UCSD-AML1 (cell line): ENCODE measurements around the gene IQCF5.
"Not testable (repeated sequence)": the region's sequence is repeated elsewhere in the genome, so short reads cannot be mapped to it uniquely, and the experiment has no call there.

ENCODE experiments used
- DNase-seq: peaks from one replicate; lab custom pipeline; 2025; ENCODE audit not compliant: unreplicated experiment; lab: John Stamatoyannopoulos, UW

The IQCF5 gene

DNA sequence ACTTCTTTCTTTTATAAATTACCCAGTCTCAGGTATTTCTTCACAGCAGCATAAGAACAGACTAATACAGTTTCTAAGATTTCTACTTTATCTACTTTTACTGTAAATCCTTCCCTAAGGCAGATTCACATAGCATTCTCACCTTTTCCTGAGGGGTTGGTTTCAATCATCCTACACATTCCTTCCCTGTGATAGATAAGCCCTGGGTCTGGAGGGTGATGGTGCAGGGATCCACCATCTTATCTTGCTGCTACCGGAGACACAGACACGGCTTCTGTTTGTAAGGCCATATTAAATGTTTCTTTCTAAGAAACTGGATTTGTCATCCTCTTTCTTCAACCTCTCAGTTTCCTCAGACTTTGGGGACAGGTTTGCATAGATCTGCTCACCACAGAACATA lies 6.1 kb downstream of the IQCF5 start:
- no peak for DNase-seq

DNA sequence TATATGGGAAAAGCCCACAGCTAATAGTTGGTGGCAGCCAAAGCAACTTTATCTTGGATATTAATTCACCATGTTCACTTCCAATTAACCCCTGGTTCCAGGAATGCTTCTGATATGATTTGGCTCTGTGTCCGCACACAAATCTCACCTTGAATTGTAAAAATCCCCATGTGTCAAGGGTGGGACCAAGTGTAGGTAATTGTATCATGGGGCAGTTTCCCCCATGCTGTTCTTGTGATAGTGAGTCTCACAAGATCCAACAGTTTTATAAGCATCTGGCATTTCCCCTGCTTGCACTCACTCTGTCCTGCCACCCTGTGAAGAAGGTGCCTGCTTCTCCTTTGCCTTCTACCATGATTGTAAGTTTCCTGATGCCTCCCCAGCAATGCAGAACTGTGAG lies 6.5 kb downstream of the IQCF5 start:
- not testable (repeated sequence) for DNase-seq

DNA sequence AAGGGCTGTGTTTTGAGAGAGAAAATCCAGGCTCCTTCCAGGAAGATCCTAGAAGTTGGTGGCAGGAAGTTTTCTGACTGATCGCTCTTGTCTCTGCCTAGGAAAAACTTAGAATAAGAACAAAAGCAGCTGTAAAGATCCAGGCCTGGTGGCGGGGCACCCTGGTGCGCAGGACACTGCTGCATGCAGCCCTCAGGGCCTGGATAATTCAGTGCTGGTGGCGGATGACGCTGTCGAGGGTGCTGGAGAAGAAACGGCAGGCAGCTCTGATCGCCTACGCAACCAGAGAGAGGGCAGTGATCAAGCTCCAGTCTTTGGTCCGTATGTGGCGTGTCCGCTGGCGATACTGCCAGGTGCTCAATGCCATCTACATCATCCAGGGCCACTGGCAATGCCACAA lies 12.5 kb downstream of the IQCF5 start:
- no peak for DNase-seq

DNA sequence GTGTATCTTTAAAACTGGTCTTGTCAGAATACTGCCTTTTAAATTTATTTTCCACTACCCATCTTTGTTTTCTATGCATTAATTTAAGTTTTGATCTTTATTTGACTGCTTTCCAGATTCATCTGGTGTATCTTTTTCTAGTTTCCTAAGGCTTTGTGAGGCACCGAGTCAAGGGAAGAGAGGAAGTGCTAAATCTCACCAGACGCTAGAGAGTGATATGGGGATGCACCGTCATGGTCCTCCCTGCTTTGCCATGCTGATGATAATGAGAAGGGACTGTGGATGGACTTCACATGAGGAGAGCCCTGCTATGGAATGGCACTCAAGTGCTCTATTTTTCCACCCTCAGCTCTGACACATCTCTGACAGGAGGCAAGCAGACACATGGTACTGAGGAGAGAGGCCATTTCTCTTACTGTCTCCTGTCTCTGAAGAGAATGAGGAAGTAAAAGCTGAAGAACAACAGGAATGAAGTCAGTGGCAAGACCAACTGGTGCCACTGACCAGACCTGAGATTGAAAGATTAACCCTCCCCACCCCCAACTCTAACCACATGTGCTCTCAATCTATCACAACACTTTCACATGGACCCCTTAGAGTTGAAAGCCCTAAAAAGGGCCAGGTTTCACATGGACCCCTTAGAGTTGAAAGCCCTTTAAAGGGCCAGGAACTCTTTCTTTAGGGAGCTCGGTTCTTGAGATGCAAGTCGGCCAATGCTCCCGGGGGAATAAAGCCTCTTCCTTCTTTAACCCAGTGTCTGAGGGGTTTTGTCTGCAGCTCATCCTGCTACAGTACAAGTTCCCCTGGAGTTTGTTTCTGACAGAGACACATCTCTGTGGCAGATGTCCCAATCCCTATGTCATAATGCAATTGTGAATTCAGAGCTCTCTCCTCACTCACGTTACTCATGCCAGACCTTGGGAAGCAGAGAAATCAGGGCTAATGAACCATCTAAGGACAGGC lies 14.4 kb downstream of the IQCF5 start, which contains the start of gene IQCF2:
TSS of gene IQCF2 (plus strand) at position 913 of the 963 bp plus-strand sequence. CDS start 52 bp downstream, outside the sequence.
- no peak for DNase-seq

DNA sequence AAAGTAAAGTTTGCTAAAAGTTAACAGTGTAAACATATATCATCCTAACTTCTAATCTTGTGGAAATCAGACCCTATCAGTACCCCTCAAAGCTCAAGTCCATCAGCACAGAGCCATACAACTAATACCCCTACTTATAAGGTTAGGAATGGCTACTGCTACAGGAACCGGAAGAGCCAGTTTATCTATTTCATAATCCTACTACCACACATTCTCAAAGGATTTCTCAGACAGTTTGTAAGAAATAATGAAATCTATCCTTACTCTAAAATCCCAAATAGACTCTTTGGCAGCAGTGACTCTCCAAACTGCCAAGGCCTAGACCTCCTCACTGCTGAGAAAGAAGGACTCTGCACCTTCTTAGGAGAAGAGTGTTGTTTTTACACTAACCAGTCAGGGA lies 20.0 kb downstream of the IQCF5 start:
- DNase-seq: not testable (repeated sequence)

DNA sequence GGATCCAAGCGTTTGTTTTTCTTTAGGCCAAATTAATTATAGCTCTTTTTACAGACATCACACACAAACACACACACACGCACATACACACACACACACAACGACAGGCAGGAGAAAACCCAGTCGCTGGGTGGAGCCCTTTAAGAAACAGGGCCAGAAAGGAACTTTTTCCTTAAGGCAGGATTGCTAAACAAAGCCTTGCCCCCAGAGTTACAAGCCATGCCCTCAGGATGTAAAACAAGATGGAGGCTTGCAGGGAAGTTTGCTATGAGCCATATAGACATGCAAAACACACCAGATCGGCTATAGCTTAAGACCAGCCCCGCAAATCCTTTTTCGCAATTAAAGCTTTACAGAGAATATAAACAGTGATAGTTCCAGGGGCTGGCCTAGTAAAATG lies 30.3 kb downstream of the IQCF5 start:
- DNase-seq: no peak

DNA sequence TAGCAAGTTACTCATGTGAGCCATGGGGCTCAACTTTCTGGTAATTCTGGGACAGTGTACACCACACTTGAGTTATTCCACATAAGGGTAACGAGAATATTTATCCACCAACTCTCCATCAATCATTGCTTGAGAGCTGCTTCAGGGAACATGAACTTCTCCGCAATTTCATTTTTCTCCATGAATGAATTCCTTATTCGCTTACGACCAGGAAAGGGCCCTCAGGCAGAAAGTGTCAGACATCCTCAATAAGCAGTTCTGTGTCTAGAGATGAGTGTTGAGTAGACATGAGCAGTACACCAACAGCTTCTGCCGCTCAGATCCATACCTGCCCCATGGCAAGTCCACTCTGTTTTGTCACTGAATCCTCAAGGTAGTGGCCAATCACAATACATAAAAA lies 38.8 kb downstream of the IQCF5 start:
- DNase-seq: no peak

DNA sequence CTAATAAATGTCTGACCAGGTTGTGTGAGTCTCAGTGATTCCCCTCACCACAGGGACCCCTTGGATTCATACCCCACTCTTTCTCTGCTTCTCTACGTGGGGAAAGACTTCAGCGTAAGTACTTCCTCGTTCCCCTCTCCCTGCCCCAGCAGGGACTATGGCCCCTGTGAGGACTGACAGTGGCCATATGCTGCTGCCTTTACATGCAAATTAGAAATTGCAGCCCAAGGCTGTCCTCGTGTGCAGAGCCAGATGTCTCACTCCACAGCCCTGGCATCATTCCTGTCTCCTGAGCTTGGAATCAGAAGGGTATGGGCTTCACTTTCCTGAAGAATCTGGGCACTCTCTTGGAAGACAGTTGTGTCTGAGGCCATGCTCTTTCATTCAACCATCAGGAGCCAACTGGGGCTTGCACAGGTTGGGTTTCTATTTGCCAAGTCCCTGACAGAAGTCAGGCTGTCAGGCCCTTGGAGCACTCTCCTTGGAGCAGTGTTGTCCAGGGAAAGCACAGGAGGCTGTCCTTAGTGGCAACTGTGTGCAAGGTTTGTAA lies 44.5 kb downstream of the IQCF5 start:
- no peak for DNase-seq

DNA sequence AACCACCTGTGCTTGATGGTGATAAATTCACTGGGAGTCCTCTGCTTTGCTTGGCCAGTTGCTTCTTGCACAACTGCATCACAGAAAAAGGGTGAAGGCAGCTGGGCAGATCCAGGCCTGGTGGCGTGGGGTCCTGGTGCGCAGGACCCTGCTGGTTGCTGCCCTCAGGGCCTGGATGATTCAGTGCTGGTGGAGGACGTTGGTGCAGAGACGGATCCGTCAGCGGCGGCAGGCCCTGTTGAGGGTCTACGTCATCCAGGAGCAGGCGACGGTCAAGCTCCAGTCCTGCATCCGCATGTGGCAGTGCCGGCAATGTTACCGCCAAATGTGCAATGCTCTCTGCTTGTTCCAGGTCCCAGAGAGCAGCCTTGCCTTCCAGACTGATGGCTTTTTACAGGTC lies 45.1 kb downstream of the IQCF5 start:
- DNase-seq: no peak

DNA sequence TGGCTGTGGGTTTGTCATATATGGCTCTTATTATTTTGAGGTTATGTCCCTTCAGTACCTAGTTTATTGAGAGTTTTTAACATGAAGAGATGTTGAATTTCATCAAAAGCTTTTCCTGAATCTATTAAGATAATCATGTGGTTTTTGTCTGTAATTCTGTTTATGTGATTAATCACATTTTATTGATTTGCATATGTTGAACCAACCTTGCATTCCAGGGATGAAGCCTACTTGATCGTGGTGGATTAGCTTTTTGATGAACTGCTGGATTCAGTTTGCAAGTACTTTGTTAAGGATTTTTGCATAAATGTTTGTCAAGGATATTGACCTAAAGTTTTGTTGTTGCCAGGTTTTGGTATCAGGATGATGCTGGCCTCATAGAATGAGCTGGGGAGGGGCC lies 47.1 kb downstream of the IQCF5 start:
- no peak for DNase-seq
